ENCODE data around the gene PAM16. TPM values are rescaled to one million over a fixed set of nuclear protein-coding genes. Genes with fewer than 3 reads are reported as not detected.

PAM16 gene
- total RNA-seq, 1 donor: 20.2 TPM

DNA sequence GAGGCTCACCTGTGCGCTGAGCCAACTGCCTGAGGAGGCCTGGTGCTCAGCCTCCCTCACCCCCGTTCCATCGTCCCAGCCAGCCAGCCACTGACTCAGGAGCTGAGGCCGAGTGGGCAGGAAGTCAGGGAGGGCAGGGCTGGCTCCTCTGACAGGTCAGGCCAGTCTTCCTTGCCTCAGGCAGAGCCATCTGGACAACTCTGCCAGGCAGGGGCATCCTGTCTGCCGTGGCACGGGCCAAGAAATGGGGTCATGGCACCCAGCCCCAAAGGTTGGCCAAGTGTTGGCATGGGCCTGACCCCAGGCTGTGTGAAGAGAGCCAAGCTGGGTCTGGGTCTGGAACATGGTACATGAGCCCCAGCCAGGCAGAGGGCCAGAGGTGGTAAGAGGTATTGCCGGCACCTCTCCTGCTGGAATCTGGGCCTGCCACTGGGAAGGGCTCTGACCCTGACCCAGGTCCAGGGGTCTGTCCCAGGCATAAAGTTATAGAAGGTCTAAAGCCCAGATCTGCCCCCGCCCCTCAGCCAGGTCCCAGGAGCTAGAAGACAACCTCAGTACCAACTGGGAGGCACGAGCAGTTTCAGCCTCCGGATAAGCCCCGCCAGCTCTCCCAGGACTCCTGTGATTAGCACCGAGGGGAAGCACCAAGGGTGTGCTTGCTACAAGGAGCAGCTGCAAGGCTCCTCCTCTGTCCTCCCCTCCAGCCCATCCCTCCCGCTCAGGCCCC lies 18.0 kb upstream of the PAM16 start:
- no peak overlapping the region for H3K4me3 ChIP-seq (ENCODE audit: low read depth, low read length)
- DNase-seq (ENCODE audit: low read depth): no peak
- TF ChIP-seq, protein P1, sequence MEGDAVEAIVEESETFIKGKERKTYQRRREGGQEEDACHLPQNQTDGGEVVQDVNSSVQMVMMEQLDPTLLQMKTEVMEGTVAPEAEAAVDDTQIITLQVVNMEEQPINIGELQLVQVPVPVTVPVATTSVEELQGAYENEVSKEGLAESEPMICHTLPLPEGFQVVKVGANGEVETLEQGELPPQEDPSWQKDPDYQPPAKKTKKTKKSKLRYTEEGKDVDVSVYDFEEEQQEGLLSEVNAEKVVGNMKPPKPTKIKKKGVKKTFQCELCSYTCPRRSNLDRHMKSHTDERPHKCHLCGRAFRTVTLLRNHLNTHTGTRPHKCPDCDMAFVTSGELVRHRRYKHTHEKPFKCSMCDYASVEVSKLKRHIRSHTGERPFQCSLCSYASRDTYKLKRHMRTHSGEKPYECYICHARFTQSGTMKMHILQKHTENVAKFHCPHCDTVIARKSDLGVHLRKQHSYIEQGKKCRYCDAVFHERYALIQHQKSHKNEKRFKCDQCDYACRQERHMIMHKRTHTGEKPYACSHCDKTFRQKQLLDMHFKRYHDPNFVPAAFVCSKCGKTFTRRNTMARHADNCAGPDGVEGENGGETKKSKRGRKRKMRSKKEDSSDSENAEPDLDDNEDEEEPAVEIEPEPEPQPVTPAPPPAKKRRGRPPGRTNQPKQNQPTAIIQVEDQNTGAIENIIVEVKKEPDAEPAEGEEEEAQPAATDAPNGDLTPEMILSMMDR (IDR thresholded peaks at IDR 0.05; ENCODE audit: insufficient read depth, low read length): no peak

DNA sequence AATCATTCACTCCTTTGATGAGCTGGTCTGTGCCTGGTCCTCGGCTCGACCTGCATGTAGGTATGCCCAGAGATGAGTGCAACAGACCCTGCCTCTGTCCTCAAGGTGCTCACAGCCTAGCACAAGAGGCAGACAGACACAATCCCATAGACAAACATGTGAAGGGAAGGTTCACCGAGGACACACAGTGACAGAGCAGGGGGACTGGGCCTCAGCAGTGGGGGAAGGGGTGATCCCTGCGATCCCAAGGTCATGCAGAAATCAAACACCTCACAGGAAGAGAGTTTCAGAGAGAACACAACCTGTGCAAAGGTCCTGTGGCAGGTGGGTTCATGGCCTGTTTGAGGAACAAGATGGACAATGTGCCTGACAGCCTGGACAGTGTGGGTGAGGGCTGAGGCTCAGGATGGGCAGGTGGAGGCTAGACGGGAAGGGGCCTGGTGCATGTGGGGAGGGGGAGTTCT lies 16.3 kb upstream of the PAM16 start:
- no peak overlapping the region for H3K4me3 ChIP-seq (ENCODE audit: low read depth, low read length)
- TF ChIP-seq, protein P1 (IDR thresholded peaks at IDR 0.05; ENCODE audit: insufficient read depth, low read length): no peak
- DNase-seq (ENCODE audit: low read depth): no peak

DNA sequence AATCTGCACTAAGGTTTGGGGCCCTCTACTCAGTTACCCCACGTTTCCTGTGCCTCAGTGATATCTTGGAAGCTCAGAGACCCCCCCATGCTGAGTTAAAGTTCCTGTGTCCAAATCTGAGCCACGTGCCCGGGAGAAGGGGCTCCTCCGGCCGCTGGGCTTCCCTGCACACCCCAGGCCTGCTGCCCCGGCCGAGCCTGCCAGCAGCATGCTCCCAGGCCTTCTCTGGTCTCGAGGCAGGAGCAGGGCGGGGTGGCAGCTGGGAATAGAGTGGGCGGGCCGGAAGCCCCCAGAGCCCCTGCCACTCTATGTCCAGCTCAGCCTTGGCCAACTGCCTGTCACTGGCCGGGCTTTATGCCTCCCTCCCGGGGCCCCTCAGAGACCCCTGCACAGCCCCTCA lies 14.9 kb upstream of the PAM16 start:
- TF ChIP-seq, protein P1 (IDR thresholded peaks at IDR 0.05; ENCODE audit: insufficient read depth, low read length): no peak
- DNase-seq (ENCODE audit: low read depth): no peak
- H3K4me3 ChIP-seq (ENCODE audit: low read depth, low read length): no peak overlapping the region

DNA sequence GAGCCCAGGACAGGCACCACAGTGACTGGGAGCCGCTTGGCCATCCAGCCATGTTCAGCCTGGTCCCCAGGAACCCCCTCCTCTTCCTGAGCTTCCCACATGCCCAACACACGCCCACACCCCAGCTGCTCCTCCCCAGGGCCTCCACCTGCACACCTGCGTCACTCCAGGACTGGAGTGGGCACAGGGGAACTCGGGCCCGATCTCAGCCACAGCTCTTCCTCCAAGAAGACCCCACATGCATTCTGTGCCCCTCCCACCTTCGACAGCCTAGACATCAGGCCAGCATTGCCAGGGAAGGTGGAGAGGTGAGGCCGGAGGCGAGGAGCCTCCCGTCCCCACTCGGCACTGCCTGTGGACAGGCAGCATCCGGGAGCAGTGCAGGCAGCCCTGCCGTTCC lies 14.5 kb upstream of the PAM16 start:
- no peak for DNase-seq (ENCODE audit: low read depth)
- TF ChIP-seq, protein P1 (IDR thresholded peaks at IDR 0.05; ENCODE audit: insufficient read depth, low read length): no peak
- H3K4me3 ChIP-seq (ENCODE audit: low read depth, low read length): no peak overlapping the region

DNA sequence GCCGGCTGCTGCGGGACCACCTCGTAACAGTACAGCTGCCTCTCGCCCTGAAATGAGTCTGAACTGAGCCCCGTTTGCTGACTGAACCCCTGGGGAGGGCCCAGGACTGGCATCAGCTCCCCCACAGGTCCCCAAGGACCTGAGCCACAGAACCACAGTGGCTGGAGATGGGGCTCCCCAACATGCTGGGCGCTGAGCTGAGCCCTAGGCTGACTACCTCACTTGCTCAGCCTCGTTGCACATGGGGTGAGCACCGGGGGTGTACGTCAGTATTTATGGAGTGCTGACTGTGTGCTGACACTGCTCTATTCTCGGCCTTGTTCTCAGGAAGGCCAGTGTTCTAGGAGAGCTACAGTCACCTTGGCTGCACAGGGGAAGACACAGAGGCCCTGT lies 13.9 kb upstream of the PAM16 start:
- TF ChIP-seq, protein P1 (IDR thresholded peaks at IDR 0.05; ENCODE audit: insufficient read depth, low read length): no peak
- DNase-seq (ENCODE audit: low read depth): no peak

DNA sequence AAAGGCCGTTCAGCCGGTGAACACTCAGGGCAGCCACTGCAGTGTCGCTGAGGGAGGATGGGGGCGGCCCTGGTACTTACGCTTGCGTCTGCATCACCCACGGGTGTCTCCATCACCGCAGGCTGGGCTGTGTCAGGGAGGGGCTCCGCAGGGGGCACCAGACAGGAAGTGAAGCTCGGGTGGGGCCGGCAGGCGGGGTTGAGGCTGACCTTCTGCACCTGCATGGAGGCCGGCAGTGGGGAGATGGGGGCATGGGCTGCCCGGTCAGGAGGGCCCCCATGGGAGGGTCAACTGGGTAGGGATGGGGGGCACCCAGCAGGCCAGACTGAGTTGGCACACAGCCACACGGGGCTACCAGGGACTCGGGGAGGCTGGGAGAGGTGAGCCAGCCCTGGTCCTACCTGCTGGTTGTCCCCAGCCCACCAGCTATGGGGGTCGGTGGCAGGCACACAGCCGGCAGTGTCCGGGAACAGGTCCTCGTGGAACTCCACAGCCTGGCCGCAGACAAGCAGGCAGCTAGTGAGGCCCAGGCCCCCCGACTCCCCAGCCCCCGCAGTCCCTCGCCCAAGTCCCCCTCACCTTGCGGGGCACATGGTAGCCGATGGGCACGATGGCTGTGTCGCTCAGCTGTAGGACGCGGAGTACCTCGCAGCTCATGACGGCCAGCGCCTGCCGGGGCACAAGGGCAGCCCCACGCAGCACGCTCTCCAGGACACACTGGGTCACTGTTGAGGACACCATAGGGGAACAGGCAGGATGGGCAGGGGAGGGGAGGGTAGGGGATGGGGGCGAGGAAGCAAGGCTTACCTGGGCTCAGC lies 13.3 kb upstream of the PAM16 start:
- no peak overlapping the region for H3K4me3 ChIP-seq (ENCODE audit: low read depth, low read length)
- TF ChIP-seq, protein P1 (IDR thresholded peaks at IDR 0.05; ENCODE audit: insufficient read depth, low read length): no peak
- no peak for DNase-seq (ENCODE audit: low read depth)

More for the DNA sequence above, 13.9 kb upstream of the PAM16 start:
- H3K4me3 ChIP-seq (ENCODE audit: low read depth, low read length): no peak overlapping the region
